Neural cell (in vitro differentiated cells): ENCODE measurements around the gene STX8. TPM values are rescaled to one million over a fixed set of nuclear protein-coding genes. Genes with fewer than 3 reads are reported as not detected.

Experiments used
- H2AFZ ChIP-seq: fragments of 200-600, 300-800 bp; sonication (generic), shearing (Covaris generic); 2 replicates; pipeline ENCODE4 v1.6.0; 2014; ENCODE audit warnings: low read depth, mild to moderate bottlenecking, antibody characterized with exemption, low read length, moderate library complexity
- H3F3A ChIP-seq: fragments of 200-600 bp; shearing (Covaris generic); 2 replicates; pipeline ENCODE4 v1.6.1; 2016; ENCODE audit warnings: mild to moderate bottlenecking, moderate library complexity, mixed read lengths, antibody characterized with exemption, low read length; ENCODE audit not compliant: insufficient read depth, poor library complexity, severe bottlenecking
- H3K27ac ChIP-seq: fragments of 200-600, 300-800 bp; sonication (generic), shearing (Covaris generic); 2 replicates; pipeline ENCODE4 v1.5.1; 2014; ENCODE audit warnings: mild to moderate bottlenecking, low read length, moderate library complexity
- H3K27me3 ChIP-seq: fragments of 300-800, 200-600 bp; sonication (generic), shearing (Covaris generic); 2 replicates; pipeline ENCODE4 v1.6.0; 2014; ENCODE audit warnings: mild to moderate bottlenecking, low read depth, low read length, moderate library complexity; ENCODE audit not compliant: insufficient read depth
- H3K36me3 ChIP-seq: fragments of 300-800, 200-600 bp; sonication (generic), shearing (Covaris generic); 2 replicates; pipeline ENCODE4 v1.5.1; 2014; ENCODE audit warnings: mild to moderate bottlenecking, antibody characterized with exemption, low read length, moderate library complexity; ENCODE audit not compliant: insufficient read depth
- H3K4me2 ChIP-seq: fragments of 300-800, 200-600 bp; sonication (generic), shearing (Covaris generic); 2 replicates; pipeline ENCODE4 v1.6.0; 2014; ENCODE audit warnings: mild to moderate bottlenecking, low read length
- H3K4me3 ChIP-seq: fragments of 300-800, 200-600 bp; sonication (generic), shearing (Covaris generic); 2 replicates; pipeline ENCODE4 v1.5.1; 2014; ENCODE audit warnings: mild to moderate bottlenecking, low read length, moderate library complexity
- H3K79me2 ChIP-seq: fragments of 200-600 bp; shearing (Covaris generic); replicated peaks from 2 replicates; pipeline ENCODE4 v1.6.0; 2014; ENCODE audit warnings: mild to moderate bottlenecking, low read length, moderate library complexity; ENCODE audit not compliant: insufficient read depth
- H3K9ac ChIP-seq: fragments of 300-800, 200-600 bp; sonication (generic), shearing (Covaris generic); 2 replicates; pipeline ENCODE4 v1.6.1; 2016; ENCODE audit warnings: mild to moderate bottlenecking, low read length, mixed read lengths
- H3K9me2 ChIP-seq: fragments of 200-600 bp; shearing (Covaris generic); 2 replicates; pipeline ENCODE4 v1.6.1; 2016; ENCODE audit warnings: mild to moderate bottlenecking, low read length, mixed read lengths; ENCODE audit not compliant: insufficient read depth
- H3K9me3 ChIP-seq: fragments of 200-600, 300-800 bp; sonication (generic), shearing (Covaris generic); 2 replicates; pipeline ENCODE4 v1.6.1; 2016; ENCODE audit warnings: mild to moderate bottlenecking, mixed run types, low read length, moderate library complexity, mixed read lengths
- H4K20me1 ChIP-seq: fragments of 200-600 bp; shearing (Covaris generic); 2 replicates; pipeline ENCODE4 v1.6.1; 2016; ENCODE audit warnings: mild to moderate bottlenecking, mixed run types; ENCODE audit not compliant: insufficient read depth
- CTCF ChIP-seq: fragments of 450-650 bp; IDR thresholded peaks from 2 replicates; pipeline ENCODE4 v1.5.1; 2014; ENCODE audit warnings: antibody characterized with exemption, mild to moderate bottlenecking, moderate library complexity; ENCODE audit not compliant: poor library complexity, severe bottlenecking
- EP300 ChIP-seq: fragments of 450-650 bp; conservative IDR thresholded peaks from 2 replicates; pipeline ENCODE4 v1.6.1; 2014; ENCODE audit warnings: antibody characterized with exemption, mild to moderate bottlenecking, moderate library complexity; ENCODE audit not compliant: poor library complexity, severe bottlenecking
- EZH2 ChIP-seq: fragments of 200-600, 300-800 bp; shearing (Covaris generic), sonication (generic); IDR thresholded peaks from 2 replicates; pipeline ENCODE4 v1.6.1; 2014; ENCODE audit warnings: antibody characterized with exemption, low read length, borderline replicate concordance, mild to moderate bottlenecking; ENCODE audit not compliant: insufficient read depth, poor library complexity, severe bottlenecking
- MXI1 ChIP-seq: fragments of 450-650 bp; conservative IDR thresholded peaks from 2 replicates; pipeline ENCODE4 v1.6.1; 2014; ENCODE audit warnings: antibody characterized with exemption, mild to moderate bottlenecking; ENCODE audit not compliant: poor library complexity, severe bottlenecking
- POLR2AphosphoS5 ChIP-seq: IDR thresholded peaks from 2 replicates; pipeline ENCODE4 v1.6.1; 2012
- RAD21 ChIP-seq: fragments of 450-650 bp; conservative IDR thresholded peaks from 2 replicates; pipeline ENCODE4 v1.6.1; 2014; ENCODE audit warnings: antibody characterized with exemption, mild to moderate bottlenecking, moderate library complexity
- REST ChIP-seq: IDR thresholded peaks from 2 replicates; pipeline ENCODE4 v1.6.1; 2012; ENCODE audit warnings: borderline replicate concordance
- SMC3 ChIP-seq: fragments of 450-650 bp; conservative IDR thresholded peaks from 2 replicates; pipeline ENCODE4 v1.6.1; 2014; ENCODE audit warnings: antibody characterized with exemption, mild to moderate bottlenecking, moderate library complexity; ENCODE audit not compliant: poor library complexity
- TAF1 ChIP-seq: IDR thresholded peaks from 2 replicates; pipeline ENCODE4 v1.6.1; 2012; ENCODE audit warnings: low read depth
- polyA plus RNA-seq: library from polyadenylated mRNA; depleted of rRNA; stranded (reverse); fragments of >200 nt; gene quantifications from 2 replicates; pipeline ENCODE4 v1.2.3, GENCODE V29; 2014

The STX8 gene
- polyA plus RNA-seq, 1 donor from 2014 or later = 100 TPM

DNA sequence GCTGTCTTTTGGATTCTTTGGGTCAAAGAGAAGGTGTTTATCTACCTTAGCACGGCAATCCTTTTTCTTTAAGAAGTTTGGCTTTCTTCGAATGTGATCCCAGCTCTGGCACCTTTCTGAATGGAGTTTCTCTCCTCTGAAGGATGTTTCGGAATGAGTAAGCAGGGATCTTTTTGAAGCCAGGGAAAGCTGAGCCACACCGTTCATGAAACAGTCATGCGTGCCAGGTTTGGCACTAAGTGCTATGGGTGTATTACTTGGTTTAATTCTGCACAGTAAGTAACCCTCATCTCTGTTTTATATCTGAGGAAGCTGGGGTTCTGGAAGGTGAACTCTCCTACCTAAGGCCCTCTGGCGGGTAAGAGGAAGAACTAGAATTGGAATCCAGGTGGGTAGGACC lies 319.8 kb downstream of the STX8 start:
- H3K9me3 ChIP-seq = no peaks in the 10 kb centered on the region
- no peak for TF ChIP-seq EZH2
- TF ChIP-seq POLR2AphosphoS5 = no peak
- TF ChIP-seq SMC3 = no peak
- no peak for TF ChIP-seq TAF1
- no peak for TF ChIP-seq CTCF
- TF ChIP-seq MXI1 = no peak
- no peak for TF ChIP-seq REST
- TF ChIP-seq RAD21 = no peak
- no peak for TF ChIP-seq EP300
- no peaks in the 10 kb centered on the region for H3K27me3 ChIP-seq
- no peak overlapping the region for H2AFZ ChIP-seq
- no peaks in the 10 kb centered on the region for H3K9me2 ChIP-seq
- H3K4me3 ChIP-seq = no peak overlapping the region
- H3F3A ChIP-seq = no peaks in the 10 kb centered on the region
- no peak overlapping the region for H3K9ac ChIP-seq
- H3K4me2 ChIP-seq = no peak overlapping the region
- H3K27ac ChIP-seq = no peak overlapping the region
- no peaks in the 10 kb centered on the region for H4K20me1 ChIP-seq
- no peaks in the 10 kb centered on the region for H3K36me3 ChIP-seq
- H3K79me2 ChIP-seq = no peaks in the 10 kb centered on the region

DNA sequence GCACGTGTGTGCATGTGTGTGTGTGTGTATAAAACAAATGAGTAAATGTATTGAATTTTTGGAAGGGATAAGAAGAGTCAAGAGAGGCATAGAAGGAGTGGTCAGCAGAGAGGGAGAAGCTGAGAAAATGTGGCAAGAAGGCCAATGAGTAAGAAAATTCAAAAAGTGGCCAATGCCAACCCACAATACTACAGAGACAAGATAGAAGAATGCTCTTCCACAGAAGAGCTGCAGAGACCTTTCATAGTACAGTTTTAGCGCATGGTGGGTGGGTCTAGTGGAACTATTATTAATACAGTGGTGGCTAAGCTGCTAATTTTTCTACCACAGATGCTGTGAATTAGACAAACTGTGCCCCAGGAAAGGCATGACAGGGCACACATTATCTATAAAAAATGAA lies 320.8 kb downstream of the STX8 start:
- H3K9me3 ChIP-seq = no peaks in the 10 kb centered on the region
- no peak for TF ChIP-seq RAD21
- no peak for TF ChIP-seq SMC3
- no peak for TF ChIP-seq REST
- no peak for TF ChIP-seq MXI1
- no peak for TF ChIP-seq TAF1
- TF ChIP-seq EP300 = no peak
- no peak for TF ChIP-seq POLR2AphosphoS5
- TF ChIP-seq CTCF = no peak
- no peak for TF ChIP-seq EZH2
- no peaks in the 10 kb centered on the region for H4K20me1 ChIP-seq
- no peak overlapping the region for H3K4me3 ChIP-seq
- H3K36me3 ChIP-seq = no peaks in the 10 kb centered on the region
- no peak overlapping the region for H2AFZ ChIP-seq
- H3F3A ChIP-seq = no peaks in the 10 kb centered on the region
- H3K9me2 ChIP-seq = no peaks in the 10 kb centered on the region
- no peak overlapping the region for H3K4me2 ChIP-seq
- no peaks in the 10 kb centered on the region for H3K27me3 ChIP-seq
- no peak overlapping the region for H3K9ac ChIP-seq
- H3K27ac ChIP-seq = no peak overlapping the region
- no peaks in the 10 kb centered on the region for H3K79me2 ChIP-seq
